ENCODE data around the gene SLC49A3.

DNA sequence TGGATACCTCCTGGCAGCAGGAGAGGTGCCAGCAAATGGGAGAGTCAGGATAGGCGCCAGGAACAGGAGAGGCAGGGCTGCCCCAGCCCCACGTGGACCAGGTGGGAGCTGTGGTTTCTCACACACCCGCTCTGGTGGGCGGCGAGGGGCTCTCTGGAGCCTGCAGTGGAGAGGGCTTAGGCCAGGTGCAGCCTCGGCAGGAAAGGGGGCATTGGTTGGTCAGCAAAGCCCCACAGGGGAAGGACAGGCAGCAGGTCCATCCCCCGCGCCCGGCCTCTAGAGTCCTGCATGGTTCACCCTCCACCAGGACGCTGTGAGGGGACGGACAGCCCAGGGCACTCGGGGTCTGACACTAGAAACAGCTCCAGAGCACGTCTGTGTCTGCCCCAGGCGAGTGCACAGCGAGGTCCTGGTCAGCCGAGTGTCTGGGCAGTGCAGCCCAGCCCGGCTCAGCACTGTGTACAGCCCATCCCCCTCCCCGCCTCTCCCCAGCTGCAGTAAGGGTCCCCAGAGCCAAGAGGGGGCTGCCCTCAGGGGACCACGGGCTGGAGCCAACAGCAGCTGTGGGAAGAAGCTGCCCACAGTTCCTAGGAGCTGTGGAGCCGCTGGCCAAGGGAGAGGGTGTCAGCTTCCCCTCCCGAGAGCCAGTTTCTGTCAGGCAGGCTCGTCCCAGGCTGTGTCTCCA, 23.1 kb downstream of the SLC49A3 start:
- TF ChIP-seq CTCF (IDR thresholded peaks at IDR 0.05 in 8 of 11, conservative IDR thresholded peaks at IDR 0.05 in 3 of 11) = no peak
- peak in 1 of 3 donors; percentile 14 for TF ChIP-seq POLR2AphosphoS5 (IDR thresholded peaks at IDR 0.05)
